Urothelium cell line (cell line): ENCODE measurements around the gene SLCO4A1.

Source experiments
- DNase-seq: peaks from one replicate; pipeline ENCODE4 v3.0.0; 2011; ENCODE audit warnings: low spot score, mixed read lengths
- FAIRE-seq: peaks from 2 replicates; lab custom pipeline; 2011; peaks lifted over from hg19 to GRCh38; lab: Jason Lieb, UNC

The SLCO4A1 gene

GRCh38 chr20:62650551-62651284 lies 8.4 kb downstream of the SLCO4A1 start:
- FAIRE-seq (peak; percentile 69), DNase-seq (no peak)

- no peak for FAIRE-seq
- DNase-seq = no peak
Observed at GRCh38 chr20:62651285-62652021, 9.2 kb downstream of the SLCO4A1 start.

- DNase-seq = peak; percentile 94
- no peak for FAIRE-seq
Observed at GRCh38 chr20:62652041-62652893, 10.0 kb downstream of the SLCO4A1 start.

- FAIRE-seq (peak; percentile 48), DNase-seq (no peak)
Observed at GRCh38 chr20:62652894-62653305, 10.6 kb downstream of the SLCO4A1 start.

GRCh38 chr20:62653373-62653772 lies 11.1 kb downstream of the SLCO4A1 start:
- FAIRE-seq (no peak), DNase-seq (no peak)

GRCh38 chr20:62653951-62654685 lies 11.8 kb downstream of the SLCO4A1 start:
- DNase-seq (no peak), FAIRE-seq (no peak)

- no peak for DNase-seq
- FAIRE-seq = no peak
Observed at GRCh38 chr20:62655282-62656196, 13.2 kb downstream of the SLCO4A1 start.

- DNase-seq (no peak), FAIRE-seq (peak; percentile 30)
Observed at GRCh38 chr20:62656197-62656918, 14.1 kb downstream of the SLCO4A1 start.

GRCh38 chr20:62656919-62657588 lies 14.8 kb downstream of the SLCO4A1 start:
- DNase-seq (no peak), FAIRE-seq (no peak)

GRCh38 chr20:62657589-62657942 lies 15.3 kb downstream of the SLCO4A1 start:
- DNase-seq = no peak
- no peak for FAIRE-seq

GRCh38 chr20:62657956-62658355 lies 15.7 kb downstream of the SLCO4A1 start:
- FAIRE-seq = no peak
- no peak for DNase-seq

GRCh38 chr20:62658593-62659178 lies 16.4 kb downstream of the SLCO4A1 start:
- DNase-seq (no peak), FAIRE-seq (no peak)

- DNase-seq (no peak), FAIRE-seq (no peak)
Observed at GRCh38 chr20:62659488-62660239, 17.4 kb downstream of the SLCO4A1 start.

GRCh38 chr20:62660240-62660615 lies 17.9 kb downstream of the SLCO4A1 start:
- FAIRE-seq (no peak), DNase-seq (no peak)

- FAIRE-seq (no peak), DNase-seq (no peak)
Observed at GRCh38 chr20:62660768-62661167, 18.5 kb downstream of the SLCO4A1 start.

GRCh38 chr20:62661647-62662046 lies 19.3 kb downstream of the SLCO4A1 start:
- DNase-seq = no peak

GRCh38 chr20:62662422-62662821 lies 20.1 kb downstream of the SLCO4A1 start:
- no peak for FAIRE-seq
- DNase-seq = no peak

More at GRCh38 chr20:62661647-62662046, 19.3 kb downstream of the SLCO4A1 start:
- FAIRE-seq = no peak
